Glutamatergic neuron (in vitro differentiated cells): ENCODE measurements around the gene OVCA2. TPM values are rescaled to one million over a fixed set of nuclear protein-coding genes. Genes with fewer than 3 reads are reported as not detected.

Experiments used
- DNase-seq: peaks from one replicate; pipeline ENCODE4 v3.0.0; 2022
- H3K27ac Mint-ChIP-seq: one replicate; pipeline ENCODE4 v1.8.0; 2020; ENCODE audit warnings: mild to moderate bottlenecking, mixed read lengths, inconsistent platforms; ENCODE audit not compliant: unreplicated experiment
- H3K27me3 Mint-ChIP-seq: one replicate; pipeline ENCODE4 v1.8.0; 2020; ENCODE audit warnings: mild to moderate bottlenecking, moderate library complexity, mixed read lengths, inconsistent platforms; ENCODE audit not compliant: unreplicated experiment
- H3K36me3 Mint-ChIP-seq: one replicate; pipeline ENCODE4 v1.8.0; 2020; ENCODE audit warnings: mild to moderate bottlenecking, mixed read lengths, inconsistent platforms; ENCODE audit not compliant: unreplicated experiment
- H3K4me1 Mint-ChIP-seq: one replicate; pipeline ENCODE4 v1.8.0; 2020; ENCODE audit warnings: mild to moderate bottlenecking, low read depth, mixed read lengths, inconsistent platforms; ENCODE audit not compliant: unreplicated experiment
- H3K4me3 Mint-ChIP-seq: one replicate; pipeline ENCODE4 v1.8.0; 2020; ENCODE audit warnings: mild to moderate bottlenecking, mixed read lengths, inconsistent platforms; ENCODE audit not compliant: unreplicated experiment
- H3K9me3 Mint-ChIP-seq: one replicate; pipeline ENCODE4 v1.8.0; 2020; ENCODE audit warnings: mild to moderate bottlenecking, moderate library complexity, mixed read lengths, inconsistent platforms; ENCODE audit not compliant: unreplicated experiment
- CTCF ChIP-seq: fragments of 200-600 bp; sonication (generic); IDR thresholded peaks from one replicate; pipeline ENCODE4 v1.5.0; 2021; ENCODE audit not compliant: partially characterized antibody, unreplicated experiment
- total RNA-seq: library from RNA; stranded (reverse); fragmentation: NEBNext Ultra II Directional; extraction: Animal tissue kit (Norgen Biotek cat#: 25700); gene quantifications from one replicate; pipeline ENCODE4 v1.2.1, GENCODE V29; 2021; ENCODE audit not compliant: unreplicated experiment

OVCA2 gene
- total RNA-seq, 1 donor from 2014 or later = 16.3 TPM

GRCh38 chr17:2049333-2050299, 7.8 kb downstream of the OVCA2 start:
- Mint-ChIP-seq H3K4me3 (peak overlapping the region; percentile 78), H3K9me3 (peaks cover 9% of the 10 kb centered on the region), H3K27ac (peak overlapping the region; percentile 84), H3K36me3 (no peaks in the 10 kb centered on the region), H3K4me1 (peaks cover 3% of the 10 kb centered on the region), H3K27me3 (peaks cover 14% of the 10 kb centered on the region)
- TF ChIP-seq CTCF = no peak
- DNase-seq = peak; percentile 90

- Mint-ChIP-seq H3K9me3 (peaks cover 9% of the 10 kb centered on the region), H3K27me3 (peaks cover 14% of the 10 kb centered on the region), H3K36me3 (no peaks in the 10 kb centered on the region), H3K4me3 (no peak overlapping the region), H3K4me1 (peaks cover 3% of the 10 kb centered on the region), H3K27ac (no peak overlapping the region)
- no peak for TF ChIP-seq CTCF
- peak; percentile 83 for DNase-seq
Observed at GRCh38 chr17:2050300-2051060, 8.7 kb downstream of the OVCA2 start.

GRCh38 chr17:2051061-2051932, 9.5 kb downstream of the OVCA2 start:
- Mint-ChIP-seq H3K4me3 (peak overlapping the region; percentile 25), H3K36me3 (no peaks in the 10 kb centered on the region), H3K4me1 (peaks cover 3% of the 10 kb centered on the region), H3K27ac (no peak overlapping the region), H3K27me3 (peaks cover 14% of the 10 kb centered on the region), H3K9me3 (peaks cover 9% of the 10 kb centered on the region)
- peak; percentile 46 for DNase-seq
- TF ChIP-seq CTCF = no peak

GRCh38 chr17:2051933-2052559, 10.2 kb downstream of the OVCA2 start:
- H3K4me3 Mint-ChIP-seq = peak overlapping the region; percentile 25
- no peak overlapping the region for H3K27ac Mint-ChIP-seq
- peaks cover 3% of the 10 kb centered on the region for H3K4me1 Mint-ChIP-seq
- no peak for TF ChIP-seq CTCF
- no peaks in the 10 kb centered on the region for H3K36me3 Mint-ChIP-seq
- DNase-seq = no peak
- peaks cover 14% of the 10 kb centered on the region for H3K27me3 Mint-ChIP-seq
- peaks cover 9% of the 10 kb centered on the region for H3K9me3 Mint-ChIP-seq
